Fibroblast of villous mesenchyme (primary cell): ENCODE results near the gene ALMS1. TPM values are rescaled to one million over a fixed set of nuclear protein-coding genes. Genes with fewer than 3 reads are reported as not detected.
"Not testable (repeated sequence)": the region's sequence is repeated elsewhere in the genome, so short reads cannot be mapped to it uniquely, and the experiment has no call there.

Experiments used
- DNase-seq: peaks from one replicate; pipeline ENCODE4 v3.0.0-alpha.2; 2010; ENCODE audit warnings: low read depth
- H3K4me3 ChIP-seq: 2 replicates; pipeline ENCODE4 v1.5.1; 2011; ENCODE audit warnings: low read depth, mild to moderate bottlenecking, low read length
- total RNA-seq: library from RNA; depleted of rRNA; stranded (reverse); fragments of >200 nt; gene quantifications from 2 replicates; pipeline ENCODE4 v1.2.3, GENCODE V29; 2012
- TF ChIP-seq, protein P1 (sequence below): IDR thresholded peaks from 2 replicates; pipeline ENCODE4 v1.5.1; 2012; ENCODE audit warnings: low read depth, mild to moderate bottlenecking, low read length; ENCODE audit not compliant: insufficient read depth

The ALMS1 gene
- total RNA-seq, 1 donor = 18.6 TPM

DNA sequence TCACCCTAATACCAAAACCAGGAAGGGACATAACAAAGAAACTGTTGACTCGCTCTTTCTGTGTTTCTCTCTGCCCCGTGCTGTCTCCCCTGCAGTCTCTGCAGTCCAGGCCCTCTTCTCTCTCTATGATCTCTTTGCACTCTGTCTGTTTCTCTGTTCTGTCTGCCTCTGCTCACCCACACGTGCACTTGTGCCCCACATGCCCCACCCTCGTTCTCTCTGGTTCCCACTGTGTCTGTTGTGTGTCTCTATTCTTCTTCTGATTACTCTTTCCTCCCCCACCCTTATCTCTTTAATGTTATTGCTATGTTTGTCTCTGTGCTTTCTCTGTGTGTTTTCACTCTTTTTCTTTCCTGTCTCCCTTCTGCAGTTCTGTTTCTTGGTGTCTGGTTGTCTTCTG, 202.5 kb downstream of the ALMS1 start:
- TF ChIP-seq, protein P1, sequence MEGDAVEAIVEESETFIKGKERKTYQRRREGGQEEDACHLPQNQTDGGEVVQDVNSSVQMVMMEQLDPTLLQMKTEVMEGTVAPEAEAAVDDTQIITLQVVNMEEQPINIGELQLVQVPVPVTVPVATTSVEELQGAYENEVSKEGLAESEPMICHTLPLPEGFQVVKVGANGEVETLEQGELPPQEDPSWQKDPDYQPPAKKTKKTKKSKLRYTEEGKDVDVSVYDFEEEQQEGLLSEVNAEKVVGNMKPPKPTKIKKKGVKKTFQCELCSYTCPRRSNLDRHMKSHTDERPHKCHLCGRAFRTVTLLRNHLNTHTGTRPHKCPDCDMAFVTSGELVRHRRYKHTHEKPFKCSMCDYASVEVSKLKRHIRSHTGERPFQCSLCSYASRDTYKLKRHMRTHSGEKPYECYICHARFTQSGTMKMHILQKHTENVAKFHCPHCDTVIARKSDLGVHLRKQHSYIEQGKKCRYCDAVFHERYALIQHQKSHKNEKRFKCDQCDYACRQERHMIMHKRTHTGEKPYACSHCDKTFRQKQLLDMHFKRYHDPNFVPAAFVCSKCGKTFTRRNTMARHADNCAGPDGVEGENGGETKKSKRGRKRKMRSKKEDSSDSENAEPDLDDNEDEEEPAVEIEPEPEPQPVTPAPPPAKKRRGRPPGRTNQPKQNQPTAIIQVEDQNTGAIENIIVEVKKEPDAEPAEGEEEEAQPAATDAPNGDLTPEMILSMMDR = no peak
- no peak for DNase-seq
- no peak overlapping the region for H3K4me3 ChIP-seq

DNA sequence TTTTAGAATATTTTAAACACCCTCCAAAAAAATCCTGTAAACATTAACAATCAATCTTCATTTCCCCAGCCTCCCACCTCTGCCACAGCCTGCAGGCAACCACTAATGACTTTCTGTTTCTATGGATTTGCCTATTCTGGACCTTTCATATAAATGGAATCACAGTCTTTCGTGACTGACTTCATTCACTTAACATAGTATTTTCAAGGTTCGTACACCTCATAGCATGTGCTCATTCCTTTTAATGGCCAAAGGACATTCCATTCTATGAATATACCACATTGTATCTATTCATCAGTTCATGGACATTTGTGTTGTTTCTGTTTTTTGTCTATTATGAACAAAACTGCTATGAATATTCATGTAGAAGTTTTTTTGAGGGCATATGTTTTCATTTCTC, 208.0 kb downstream of the ALMS1 start:
- no peak for DNase-seq
- TF ChIP-seq, protein P1 = no peak
- H3K4me3 ChIP-seq = no peak overlapping the region

GRCh38 chr2:73594251-73594650, 208.6 kb downstream of the ALMS1 start:
- TF ChIP-seq, protein P1 = no peak
- no peak for DNase-seq
- no peak overlapping the region for H3K4me3 ChIP-seq

GRCh38 chr2:73601780-73602179, 216.1 kb downstream of the ALMS1 start:
- no peak overlapping the region for H3K4me3 ChIP-seq
- no peak for DNase-seq
- TF ChIP-seq, protein P1 = no peak

- H3K4me3 ChIP-seq = not testable (repeated sequence)
- DNase-seq = peak; percentile 21
These were observed 217.5 kb downstream of the ALMS1 start for GRCh38 chr2:73603099-73603588.

DNA sequence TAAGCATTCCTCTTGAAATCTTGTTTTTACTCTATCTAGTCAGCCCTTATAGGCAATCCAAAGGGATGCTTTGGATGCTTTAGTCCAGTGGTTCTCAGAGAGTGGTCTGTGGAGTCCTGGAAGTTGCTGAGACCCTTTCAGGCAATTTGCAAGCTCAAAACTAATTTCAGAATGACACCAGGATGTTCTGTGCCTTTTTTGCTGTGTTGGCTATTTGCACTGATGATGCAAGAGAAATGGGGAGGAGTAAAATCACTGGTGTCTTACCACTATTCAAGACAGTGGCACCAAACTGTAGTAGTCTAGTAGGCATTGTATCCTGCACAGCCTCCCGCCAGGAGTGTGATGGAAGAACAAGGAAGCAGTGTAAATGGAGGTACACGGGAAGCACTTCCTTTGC, 219.0 kb downstream of the ALMS1 start:
- not testable (repeated sequence) for DNase-seq, H3K4me3 ChIP-seq

DNA sequence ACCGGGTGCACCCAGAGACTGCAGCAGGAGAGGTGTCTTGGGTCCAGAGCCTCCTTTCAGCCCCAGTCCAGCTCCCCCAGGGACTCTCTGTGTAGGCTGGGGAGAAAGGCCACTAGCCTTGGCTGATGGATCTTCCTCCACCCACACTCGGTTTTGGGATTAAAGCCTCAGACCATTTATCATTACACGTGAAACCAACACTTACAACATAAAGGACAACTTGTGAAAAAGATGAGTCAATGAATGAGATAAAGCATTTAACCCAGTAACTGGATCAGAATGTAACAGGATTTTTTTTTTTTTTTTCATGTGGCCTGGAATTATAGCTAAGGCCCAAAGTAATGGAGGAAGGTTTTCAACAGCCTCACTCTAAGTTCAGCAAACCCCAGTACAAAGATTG, 224.5 kb downstream of the ALMS1 start:
- H3K4me3 ChIP-seq = no peak overlapping the region
- TF ChIP-seq, protein P1 = no peak
- no peak for DNase-seq

- no peak for DNase-seq
- TF ChIP-seq, protein P1 = no peak
- H3K4me3 ChIP-seq = no peak overlapping the region
These were observed 225.6 kb downstream of the ALMS1 start for GRCh38 chr2:73611193-73611592.
